ACHN (cell line): ENCODE results near the gene MFAP3L.
"Not testable (repeated sequence)": the region's sequence is repeated elsewhere in the genome, so short reads cannot be mapped to it uniquely, and the experiment has no call there.

Source experiments
- DNase-seq: peaks from one replicate; pipeline ENCODE4 v3.0.0-alpha.2; 2015
- in situ Hi-C: cut with HindIII; loops from 2 replicates; pipeline ENCODE4 v1.10.0; 2017; ENCODE audit warnings: low sequenced_read_pairs, low pct_ligation_motif_present, low pct_unique_long_range_greater_than_20kb

MFAP3L gene

DNA sequence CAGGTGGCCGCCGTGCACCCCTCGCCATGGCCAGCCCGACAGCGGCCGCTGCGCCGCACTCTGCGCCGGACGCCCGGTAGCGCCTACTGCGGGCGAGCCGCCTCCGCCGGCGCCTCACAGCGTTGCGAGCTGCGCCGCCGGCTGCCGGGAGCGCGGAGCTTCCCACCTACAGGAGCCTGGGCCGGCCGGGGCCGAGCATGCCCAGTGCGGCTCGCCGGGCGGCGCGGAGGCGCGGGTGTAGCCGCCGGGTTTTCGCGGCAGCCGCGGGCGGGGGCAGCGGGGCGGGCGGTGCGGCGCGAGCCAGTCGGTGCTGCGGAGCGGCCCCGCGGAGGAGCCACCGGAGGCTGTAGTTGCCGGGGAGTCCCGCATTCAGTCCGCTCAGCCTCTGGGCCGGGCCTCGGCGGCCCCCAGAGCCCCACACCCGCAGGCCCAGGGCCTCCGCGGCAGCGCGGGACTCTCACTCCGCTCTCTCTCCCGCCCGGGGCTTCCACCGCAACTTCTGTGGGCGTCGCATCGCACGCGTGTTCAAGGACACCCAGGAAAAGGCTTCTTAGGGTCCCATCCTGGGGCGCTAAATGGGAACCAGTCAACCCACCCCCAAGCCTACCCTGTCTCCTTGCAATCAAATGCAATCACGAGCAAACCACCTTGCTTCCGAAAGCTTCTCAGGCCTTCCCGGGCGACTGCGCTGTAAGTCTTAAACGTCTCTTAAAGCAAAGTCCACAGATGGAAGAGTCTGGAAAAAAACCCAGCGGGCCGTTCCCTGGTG lies at the start of gene MFAP3L:
Gene MFAP3L (minus strand): TSS at position 143 of the 769 bp plus-strand sequence. CDS start 20,518 bp downstream, outside the sequence.
- in situ Hi-C loops = loop anchor here (25.0 kb wide), 1 partner anchor 214 kb away; no protein-coding TSS in a partner anchor
- DNase-seq = peak; percentile 85

DNA sequence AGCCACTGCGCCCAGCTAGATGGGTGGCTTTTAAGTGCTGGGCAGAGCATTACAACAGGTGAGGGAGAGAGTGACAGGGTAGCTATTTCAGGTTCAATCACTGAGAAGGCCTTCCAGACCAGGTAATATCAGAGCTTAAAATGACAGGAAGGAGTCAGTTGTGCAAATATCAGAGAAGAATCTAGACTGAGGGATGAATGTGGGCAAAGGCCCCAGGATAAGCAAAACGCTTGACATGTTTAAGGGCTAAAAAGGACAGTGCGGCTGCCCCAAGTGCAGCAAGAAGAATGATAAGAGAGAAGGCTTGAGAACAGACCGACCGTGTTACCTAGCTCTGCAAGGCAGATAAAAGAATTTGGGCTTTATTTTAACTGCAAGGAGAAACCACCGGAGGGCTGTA lies 45.0 kb upstream of the MFAP3L start:
- in situ Hi-C loops = no loop called here
- DNase-seq = no peak

DNA sequence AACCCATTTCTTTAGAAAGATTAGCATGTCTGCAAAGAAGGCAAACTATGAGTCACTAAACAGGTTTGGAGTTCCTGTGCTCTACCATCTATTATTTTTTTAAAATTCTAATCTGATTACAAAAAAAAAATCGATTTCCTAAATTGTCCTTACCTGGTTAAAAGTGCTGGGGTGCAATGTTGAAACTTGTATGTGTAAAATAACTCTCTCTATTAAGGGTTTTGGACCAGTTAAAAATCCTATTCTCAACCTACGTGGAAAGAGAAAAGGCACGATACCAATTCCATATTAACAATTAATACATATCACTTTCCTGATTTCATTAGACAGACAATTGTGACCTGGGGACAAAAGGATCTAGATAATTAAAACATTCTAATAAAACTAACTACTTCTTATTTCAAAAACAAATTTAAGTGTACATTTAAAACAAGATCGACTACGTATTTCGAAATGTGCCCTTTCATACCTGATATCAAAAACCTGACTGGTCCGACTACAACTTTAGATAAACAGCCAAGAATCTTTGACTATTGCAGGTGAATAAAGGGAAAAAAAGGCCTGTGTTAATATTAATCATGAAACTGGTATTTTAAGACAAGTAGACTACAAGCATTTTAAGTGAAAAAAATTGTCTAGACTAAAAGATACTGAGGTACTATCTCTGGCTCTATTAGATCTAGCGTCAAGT lies 42.4 kb upstream of the MFAP3L start:
- in situ Hi-C loops = no loop called here
- DNase-seq = no peak

DNA sequence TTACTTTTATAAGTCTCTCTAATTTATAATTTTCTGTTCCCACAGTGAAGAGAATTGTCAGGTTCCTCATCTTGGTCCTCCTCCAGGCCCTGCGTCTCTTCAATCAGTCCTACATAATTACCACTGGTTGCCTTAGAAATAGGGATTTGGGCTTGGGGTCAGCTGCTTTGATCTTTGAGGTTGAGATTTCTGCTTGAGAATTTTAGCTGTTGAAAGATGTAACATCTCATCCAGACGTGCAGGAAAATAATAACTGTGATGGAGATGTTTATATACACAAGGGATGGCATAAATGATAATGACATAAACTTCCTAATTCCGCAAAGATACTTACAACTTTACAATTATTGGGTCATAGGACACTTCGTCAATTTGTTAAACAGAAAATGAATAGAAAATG lies 33.2 kb upstream of the MFAP3L start:
- DNase-seq = no peak
- in situ Hi-C loops = no loop called here

DNA sequence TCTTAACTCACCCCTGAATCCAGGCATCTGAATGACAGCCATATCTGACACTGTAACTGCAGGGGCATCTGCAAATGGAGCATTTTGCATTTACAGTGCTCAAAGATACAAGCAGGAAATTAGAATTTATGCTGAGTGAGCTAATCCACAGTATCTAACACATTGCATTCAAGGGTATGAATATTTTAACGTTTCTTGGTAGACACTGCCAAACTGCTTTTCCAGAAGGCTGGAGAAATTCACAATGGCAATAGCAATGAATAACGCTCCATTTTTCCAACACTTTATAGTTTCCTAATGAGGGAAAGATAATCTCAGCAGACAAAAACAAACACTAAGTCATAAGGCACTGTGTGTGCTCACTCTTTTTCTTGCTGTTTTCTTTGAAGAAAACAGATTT lies 32.6 kb upstream of the MFAP3L start:
- in situ Hi-C loops = no loop called here
- no peak for DNase-seq

DNA sequence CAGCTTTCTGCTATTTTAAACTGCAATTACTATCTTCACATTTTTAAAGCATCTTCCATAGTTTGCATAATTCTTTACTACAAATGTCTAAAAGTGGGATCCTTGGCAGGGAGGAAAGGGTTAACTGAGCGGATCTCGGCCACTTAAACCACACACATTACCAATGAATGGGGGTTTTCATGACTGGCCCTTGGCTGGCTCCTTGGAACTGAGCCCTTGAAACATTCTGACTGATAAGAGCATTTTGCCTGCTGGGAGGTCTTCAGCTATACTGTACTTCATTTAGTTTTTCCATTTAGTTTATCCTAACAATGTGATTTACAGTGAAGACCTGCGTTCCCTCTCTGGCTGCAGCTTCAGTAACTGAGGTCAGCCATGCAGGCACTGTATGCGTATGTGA lies 31.7 kb upstream of the MFAP3L start:
- in situ Hi-C loops = no loop called here
- no peak for DNase-seq

DNA sequence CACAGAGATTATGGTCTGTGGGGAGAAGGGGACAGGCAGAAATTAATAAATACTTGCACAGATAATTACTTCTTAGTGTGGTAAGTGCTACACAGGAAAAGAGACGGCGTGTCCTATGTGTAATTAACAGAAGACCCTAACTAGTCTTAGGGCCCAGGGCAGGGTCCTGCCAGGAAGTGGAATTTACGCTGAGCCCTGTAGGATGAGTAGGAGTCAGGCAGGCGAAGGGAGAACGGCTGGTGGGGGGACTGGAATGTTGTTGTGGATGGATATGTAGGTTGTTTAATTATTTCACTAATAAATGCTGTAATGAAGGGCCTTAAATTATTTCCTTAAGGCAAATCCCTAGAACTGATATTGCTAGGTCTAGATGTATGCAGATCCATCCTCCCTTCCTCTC lies 26.7 kb upstream of the MFAP3L start:
- no peak for DNase-seq
- in situ Hi-C loops = no loop called here

DNA sequence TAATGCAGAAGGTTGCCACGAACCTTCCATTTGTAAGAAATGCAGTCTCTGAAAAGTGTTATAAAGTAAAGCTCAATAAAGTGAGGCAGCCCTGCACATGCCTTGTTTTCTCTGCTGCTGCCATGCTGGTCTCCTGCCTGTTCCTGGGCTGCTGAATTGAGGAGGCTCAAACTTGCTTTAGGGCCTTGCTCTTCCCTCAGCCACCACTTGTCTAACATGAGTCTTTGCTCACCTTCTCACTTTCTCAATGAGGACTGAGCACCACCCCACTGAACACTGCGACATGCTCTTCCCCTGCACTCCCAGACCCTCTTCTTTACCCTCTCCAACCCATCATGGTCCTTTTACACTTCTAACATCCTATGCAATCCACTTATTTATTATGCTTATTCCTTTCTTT lies 25.2 kb upstream of the MFAP3L start:
- in situ Hi-C loops = no loop called here
- no peak for DNase-seq

DNA sequence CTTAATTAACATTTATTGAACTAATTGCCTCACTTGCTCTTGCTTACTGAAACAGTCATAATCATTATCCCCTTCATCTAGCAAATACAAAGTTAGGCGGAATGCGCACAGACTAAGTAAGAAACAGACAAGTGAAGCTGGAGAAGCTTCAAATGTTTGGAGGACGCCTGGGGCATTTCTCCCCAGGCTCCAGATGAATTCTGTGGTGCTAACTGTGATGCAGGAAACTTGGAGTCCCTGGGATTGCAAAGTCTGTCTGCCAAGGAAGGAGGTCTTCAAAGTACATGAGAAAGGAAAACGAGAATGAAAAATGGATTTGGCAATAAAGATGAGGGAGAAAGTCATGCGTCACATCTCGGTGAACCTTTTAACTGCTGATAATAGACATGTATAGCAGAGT lies 23.6 kb upstream of the MFAP3L start:
- in situ Hi-C loops = loop anchor here (25.0 kb wide), 1 partner anchor 237 kb away; no protein-coding TSS in a partner anchor

DNA sequence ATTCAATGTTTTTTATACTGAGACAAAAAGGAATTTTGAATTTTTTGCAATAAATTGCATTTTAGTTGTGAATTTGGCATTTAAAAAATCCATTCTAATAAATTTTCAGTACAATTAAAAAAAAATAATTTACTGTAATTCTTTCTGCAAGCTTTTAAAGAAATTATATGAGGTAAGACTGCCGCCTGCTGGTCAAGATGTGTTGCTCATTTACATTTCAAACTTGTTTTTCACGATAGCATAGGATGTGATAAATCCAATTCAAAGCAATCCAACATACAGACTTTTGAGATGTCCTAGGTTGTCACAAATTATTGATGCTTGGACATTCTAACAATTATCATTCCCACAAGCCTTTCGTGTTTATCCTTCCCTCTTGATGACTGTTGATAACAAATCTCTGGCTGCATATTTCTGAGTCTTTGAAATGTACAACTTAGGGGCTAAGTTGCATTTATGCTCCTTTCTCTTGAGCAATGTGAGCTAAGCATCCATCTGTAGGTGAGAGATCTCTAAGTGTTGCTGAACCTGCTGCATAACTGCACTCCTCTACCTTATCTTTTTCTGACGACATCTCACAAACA lies 21.7 kb upstream of the MFAP3L start:
- in situ Hi-C loops = loop anchor here (25.0 kb wide), 1 partner anchor 236 kb away; no protein-coding TSS in a partner anchor
- DNase-seq = peak; percentile 65

More for the DNA sequence above, 23.6 kb upstream of the MFAP3L start:
- DNase-seq = no peak

DNA sequence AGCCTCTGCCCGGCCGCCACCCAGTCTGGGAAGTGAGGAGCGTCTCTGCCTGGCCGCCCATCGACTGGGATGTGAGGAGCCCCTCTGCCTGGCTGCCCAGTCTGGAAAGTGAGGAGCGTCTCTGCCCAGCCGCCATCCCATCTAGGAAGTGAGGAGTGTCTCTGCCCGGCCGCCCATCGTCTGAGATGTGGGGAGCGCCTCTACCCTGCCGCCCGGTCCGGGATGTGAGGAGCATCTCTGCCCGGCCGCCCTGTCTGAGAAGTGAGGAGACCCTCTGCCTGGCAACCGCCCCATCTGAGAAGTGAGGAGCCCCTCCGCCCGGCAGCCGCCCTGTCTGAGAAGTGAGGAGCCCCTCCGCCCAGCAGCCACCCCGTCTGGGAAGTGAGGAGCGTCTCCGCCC lies 20.0 kb upstream of the MFAP3L start:
- DNase-seq = not testable (repeated sequence)
- in situ Hi-C loops = loop anchor here (25.0 kb wide), 1 partner anchor 234 kb away; no protein-coding TSS in a partner anchor

DNA sequence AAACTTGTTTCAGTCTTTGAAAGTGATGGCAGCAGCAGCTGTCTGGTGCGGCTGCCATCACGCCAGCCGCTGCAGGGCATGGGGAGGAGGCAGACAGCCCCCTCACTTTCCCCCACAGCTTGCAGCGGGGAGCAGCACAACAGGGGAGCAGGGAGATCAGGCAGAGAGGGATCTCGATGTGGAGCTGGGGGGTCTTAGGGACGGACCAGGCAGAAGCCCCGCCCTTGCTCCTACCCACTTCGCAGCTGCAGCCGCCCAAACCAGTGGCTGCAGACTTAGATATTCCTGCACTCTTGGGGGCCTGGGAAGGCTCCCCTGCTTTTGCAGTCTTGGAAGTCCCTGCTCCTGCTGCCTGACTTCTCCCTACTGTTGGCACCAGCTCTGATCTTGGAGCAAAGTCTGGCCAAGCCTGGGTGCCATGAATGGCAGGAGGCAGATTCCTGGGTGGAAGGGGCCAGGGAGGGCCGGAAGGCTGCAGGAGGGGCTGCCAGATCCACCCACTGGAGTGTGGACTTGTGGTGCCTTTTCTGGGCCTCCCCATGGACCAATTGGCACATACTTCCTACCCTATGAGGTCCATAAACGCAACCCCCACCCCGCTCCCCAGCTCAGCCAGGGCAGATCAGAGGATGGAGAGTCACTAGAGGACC lies 14.0 kb upstream of the MFAP3L start:
- no peak for DNase-seq
- in situ Hi-C loops = loop anchor here (25.0 kb wide), 1 partner anchor 228 kb away; no protein-coding TSS in a partner anchor

DNA sequence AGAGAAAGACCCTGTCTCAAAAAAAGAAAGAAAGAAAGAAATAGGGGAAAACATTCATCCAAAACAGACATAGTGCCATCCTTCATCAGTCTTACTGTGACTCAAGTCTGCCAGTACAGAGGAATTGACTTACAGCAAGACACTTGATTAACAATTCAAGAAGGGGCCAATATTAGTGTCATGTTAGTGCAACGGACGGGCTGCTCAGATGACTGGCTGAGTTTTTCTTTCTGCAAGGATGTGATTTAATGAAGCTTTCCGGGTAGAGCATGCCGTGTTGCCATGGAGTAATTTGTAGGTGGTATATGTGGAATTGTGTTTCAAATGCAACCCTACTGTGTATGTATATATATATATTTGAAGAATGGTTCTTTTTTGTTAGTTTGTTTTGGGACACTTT lies 12.6 kb upstream of the MFAP3L start:
- in situ Hi-C loops = loop anchor here (25.0 kb wide), 1 partner anchor 226 kb away; no protein-coding TSS in a partner anchor

DNA sequence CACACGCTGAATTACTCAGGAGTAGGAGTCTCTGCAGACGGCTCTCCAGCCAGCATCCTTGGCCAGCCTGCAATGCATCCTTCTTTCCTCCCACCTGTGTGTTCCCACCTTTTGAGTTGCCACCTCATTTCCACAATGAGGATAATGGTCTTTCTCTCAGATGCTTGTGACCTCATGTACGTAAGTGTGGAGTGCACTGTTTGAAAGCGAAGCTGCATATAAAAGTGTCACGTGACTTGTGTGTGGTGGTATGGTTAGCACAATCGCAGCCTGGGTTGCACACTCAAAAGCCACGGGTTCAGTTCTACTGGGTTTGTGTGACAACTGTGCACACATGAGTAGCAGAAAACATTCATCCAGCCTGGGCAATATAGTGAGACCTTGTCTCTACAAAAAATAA lies 12.0 kb upstream of the MFAP3L start:
- in situ Hi-C loops = loop anchor here (25.0 kb wide), 1 partner anchor 226 kb away; no protein-coding TSS in a partner anchor
- DNase-seq = no peak

More for the DNA sequence above, 12.6 kb upstream of the MFAP3L start:
- no peak for DNase-seq

DNA sequence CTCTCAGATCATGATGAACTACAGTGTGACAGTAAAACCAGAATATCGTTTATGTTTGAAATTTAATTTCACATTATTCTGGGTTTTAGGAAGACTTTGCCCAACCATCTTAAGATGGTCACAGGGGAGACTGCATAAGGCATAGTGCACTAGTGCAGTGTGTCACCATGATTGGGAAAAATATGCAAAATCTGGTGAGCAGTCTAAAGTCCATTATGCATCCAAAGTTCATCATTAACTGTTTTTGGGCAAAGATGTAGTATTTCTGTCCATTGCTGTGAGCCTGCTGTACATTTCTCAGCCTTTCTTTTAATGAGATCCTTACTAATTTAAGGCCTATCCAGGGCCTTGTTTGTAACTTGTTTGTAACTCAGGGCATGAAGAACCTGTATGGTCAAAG lies 11.3 kb upstream of the MFAP3L start:
- in situ Hi-C loops = loop anchor here (25.0 kb wide), 1 partner anchor 225 kb away; no protein-coding TSS in a partner anchor
- no peak for DNase-seq

DNA sequence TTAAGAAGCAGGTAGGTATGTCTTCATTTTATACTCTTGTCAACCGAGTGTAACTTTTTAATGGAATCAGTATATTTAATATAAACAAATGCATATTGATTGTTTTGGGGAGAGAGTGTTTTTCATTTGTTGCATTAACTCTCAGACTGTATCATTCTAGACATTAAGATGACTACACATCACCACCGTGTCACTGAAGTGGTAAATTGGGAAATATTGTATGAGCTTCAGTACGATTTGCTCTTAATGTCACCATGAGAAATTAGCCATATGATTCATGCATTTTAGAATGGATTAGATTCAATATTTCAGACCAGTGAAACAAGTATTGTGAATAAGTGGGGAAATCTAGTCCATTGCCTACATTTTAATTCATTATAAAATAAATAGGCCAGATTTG lies 9.7 kb upstream of the MFAP3L start:
- in situ Hi-C loops = loop anchor here (25.0 kb wide), 1 partner anchor 224 kb away; no protein-coding TSS in a partner anchor

DNA sequence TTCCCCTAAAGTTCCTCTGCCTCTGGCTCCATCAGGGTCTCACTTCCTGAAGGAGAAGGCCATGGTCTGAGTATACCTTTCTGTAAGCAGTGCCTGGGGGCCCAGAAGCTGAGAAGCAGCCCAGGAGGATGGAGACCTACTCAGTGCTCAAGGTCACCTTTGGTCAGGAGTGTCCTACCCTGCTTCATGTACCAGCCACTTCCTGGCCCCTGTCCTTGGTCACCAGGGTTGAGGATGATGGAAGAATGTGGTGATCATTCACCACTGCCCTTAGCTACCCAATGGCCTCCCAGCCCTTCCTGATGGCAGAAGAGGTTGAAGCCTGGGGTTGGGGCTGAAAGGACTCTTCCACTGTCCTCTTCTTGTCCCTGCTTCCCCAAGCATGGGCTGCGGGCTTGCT lies 9.0 kb upstream of the MFAP3L start:
- no peak for DNase-seq
- in situ Hi-C loops = loop anchor here (25.0 kb wide), 1 partner anchor 223 kb away; no protein-coding TSS in a partner anchor

More for the DNA sequence above, 9.7 kb upstream of the MFAP3L start:
- DNase-seq = no peak

DNA sequence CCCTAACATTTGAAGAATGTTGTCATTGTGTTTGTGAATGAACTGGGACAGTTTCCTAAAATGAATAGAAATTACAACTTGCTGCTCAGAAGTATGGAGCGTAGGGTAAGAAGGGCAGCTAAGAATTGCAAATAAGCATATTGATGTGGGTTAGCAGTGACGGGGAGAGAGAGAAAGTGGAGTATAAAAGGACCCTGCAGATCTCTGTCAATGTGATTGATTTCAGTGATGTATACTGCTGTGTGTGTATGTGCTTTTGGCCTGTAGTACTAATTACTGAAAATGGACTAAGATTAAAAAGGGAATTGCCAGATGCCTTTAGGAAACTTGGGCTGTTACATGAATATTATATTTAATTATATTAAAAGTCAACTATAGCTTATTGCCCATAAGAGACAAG lies 7.8 kb upstream of the MFAP3L start:
- in situ Hi-C loops = loop anchor here (25.0 kb wide), 1 partner anchor 222 kb away; no protein-coding TSS in a partner anchor
- DNase-seq = no peak
